MM.1S (cell line): ENCODE measurements around the gene IYD.

Experiments
- EZH2 ChIP-seq: fragments of 300-600 bp; sonication (generic); optimal IDR thresholded peaks from 2 replicates; pipeline ENCODE3; 2017; ENCODE audit warnings: low read depth, mild to moderate bottlenecking, antibody characterized with exemption, low read length, mixed read lengths
- EZH2phosphoT487 ChIP-seq: fragments of 300-600 bp; sonication (generic); IDR thresholded peaks from 2 replicates; pipeline ENCODE4 v1.6.1; 2018; ENCODE audit warnings: antibody characterized with exemption, low read length
- TF ChIP-seq, protein P1 (sequence below): fragments of 300-600 bp; sonication (generic); IDR thresholded peaks from 2 replicates; pipeline ENCODE4 v1.5.1; 2016; ENCODE audit warnings: antibody characterized with exemption, low read length, mixed read lengths

DNA sequence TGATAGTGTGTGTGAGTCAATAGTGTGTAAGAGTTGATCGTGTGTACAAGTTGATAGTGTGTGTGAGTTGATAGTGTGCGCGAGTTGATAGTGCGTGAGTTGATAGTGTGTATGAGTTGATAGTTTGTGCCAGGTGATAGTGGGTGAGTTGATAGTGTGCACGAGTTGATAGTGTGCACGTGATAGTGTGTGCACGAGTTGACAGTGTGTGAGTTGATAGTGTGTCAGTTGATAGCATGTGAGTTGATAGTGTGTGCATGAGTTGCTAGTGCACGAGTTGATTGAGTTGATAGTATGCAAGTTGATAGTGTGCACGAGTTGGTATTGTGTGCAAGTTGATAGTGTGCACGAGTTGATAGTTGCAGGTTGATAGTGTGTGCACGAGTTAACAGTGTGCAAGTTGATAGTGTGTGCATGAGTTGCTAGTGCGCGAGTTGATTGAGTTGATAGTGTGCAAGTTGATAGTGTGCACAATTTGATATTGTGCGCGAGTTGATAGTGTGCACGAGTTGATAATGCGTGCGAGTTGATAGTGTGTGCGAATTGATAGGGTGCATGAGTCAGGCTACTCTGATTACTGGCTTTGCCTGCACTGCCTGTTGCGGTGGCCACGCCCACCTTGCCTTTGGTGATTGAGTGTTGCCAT is 35.8 kb upstream of the IYD start:
- no peak for TF ChIP-seq EZH2
- TF ChIP-seq, protein P1, sequence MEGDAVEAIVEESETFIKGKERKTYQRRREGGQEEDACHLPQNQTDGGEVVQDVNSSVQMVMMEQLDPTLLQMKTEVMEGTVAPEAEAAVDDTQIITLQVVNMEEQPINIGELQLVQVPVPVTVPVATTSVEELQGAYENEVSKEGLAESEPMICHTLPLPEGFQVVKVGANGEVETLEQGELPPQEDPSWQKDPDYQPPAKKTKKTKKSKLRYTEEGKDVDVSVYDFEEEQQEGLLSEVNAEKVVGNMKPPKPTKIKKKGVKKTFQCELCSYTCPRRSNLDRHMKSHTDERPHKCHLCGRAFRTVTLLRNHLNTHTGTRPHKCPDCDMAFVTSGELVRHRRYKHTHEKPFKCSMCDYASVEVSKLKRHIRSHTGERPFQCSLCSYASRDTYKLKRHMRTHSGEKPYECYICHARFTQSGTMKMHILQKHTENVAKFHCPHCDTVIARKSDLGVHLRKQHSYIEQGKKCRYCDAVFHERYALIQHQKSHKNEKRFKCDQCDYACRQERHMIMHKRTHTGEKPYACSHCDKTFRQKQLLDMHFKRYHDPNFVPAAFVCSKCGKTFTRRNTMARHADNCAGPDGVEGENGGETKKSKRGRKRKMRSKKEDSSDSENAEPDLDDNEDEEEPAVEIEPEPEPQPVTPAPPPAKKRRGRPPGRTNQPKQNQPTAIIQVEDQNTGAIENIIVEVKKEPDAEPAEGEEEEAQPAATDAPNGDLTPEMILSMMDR = no peak
- TF ChIP-seq EZH2phosphoT487 = no peak
